Measurements from ENCODE around the gene ZNF614. TPM values are rescaled to one million over a fixed set of nuclear protein-coding genes. Genes with fewer than 3 reads are reported as not detected.

ZNF614 gene
- total RNA-seq, result 9.1 and 9.4 TPM in 2 replicates

GRCh38 chr19:52028027-52028779, at the start of gene ZNF614:
Gene ZNF614 (minus strand): TSS chr19:52028379. CDS start chr19:52025745, 2,634 bp downstream.
- peak within 1 kb of the TSS; percentile 87 for H3K4me3 ChIP-seq (ENCODE audit: insufficient read depth, low read length)
- no peak for TF ChIP-seq CTCF (IDR thresholded peaks at IDR 0.05; ENCODE audit: extremely low read depth, low read depth, low read length)
- no peaks in the 10 kb centered on the region for H4K20me1 ChIP-seq (ENCODE audit: insufficient read depth, low read length)
- H3K4me1 ChIP-seq (ENCODE audit: insufficient read depth, low read length), result peaks cover 5% of the 10 kb centered on the region
- H3K9me3 ChIP-seq (ENCODE audit: low read depth, low read length), result peaks cover 8% of the 10 kb centered on the region
- H3K27ac ChIP-seq (ENCODE audit: low read depth, low read length), result peak within 1 kb of the TSS; percentile 94
- H3K79me2 ChIP-seq (ENCODE audit: insufficient read depth, low read length), result peaks cover 24% of the 10 kb centered on the region
- H2AFZ ChIP-seq (ENCODE audit: low read length), result peak within 1 kb of the TSS; percentile 97
- no peaks in the 10 kb centered on the region for H3K27me3 ChIP-seq (ENCODE audit: insufficient read depth, low read length)
- peak within 1 kb of the TSS; percentile 97 for H3K4me2 ChIP-seq (ENCODE audit: insufficient read depth, low read length)
- H3K36me3 ChIP-seq (ENCODE audit: insufficient read depth, low read length), result peaks cover 32% of the 10 kb centered on the region
- peak; percentile 95 for DNase-seq (ENCODE audit: insufficient read length, low spot score, missing footprints)

GRCh38 chr19:52070496-52070895, 42.3 kb upstream of the ZNF614 start:
- Histone ChIP-seq H3K36me3 (ENCODE audit: insufficient read depth, low read length) (peaks cover 92% of the 10 kb centered on the region), H3K9me3 (ENCODE audit: low read depth, low read length) (peaks cover 47% of the 10 kb centered on the region), H3K27ac (ENCODE audit: low read depth, low read length) (no peak overlapping the region), H3K4me3 (ENCODE audit: insufficient read depth, low read length) (no peak overlapping the region), H3K4me1 (ENCODE audit: insufficient read depth, low read length) (no peaks in the 10 kb centered on the region), H2AFZ (ENCODE audit: low read length) (no peak overlapping the region), H3K4me2 (ENCODE audit: insufficient read depth, low read length) (no peak overlapping the region), H3K27me3 (ENCODE audit: insufficient read depth, low read length) (no peaks in the 10 kb centered on the region), H3K79me2 (ENCODE audit: insufficient read depth, low read length) (peaks cover 55% of the 10 kb centered on the region), H4K20me1 (ENCODE audit: insufficient read depth, low read length) (no peaks in the 10 kb centered on the region)
- no peak for TF ChIP-seq CTCF (IDR thresholded peaks at IDR 0.05; ENCODE audit: extremely low read depth, low read depth, low read length)
- no peak for DNase-seq (ENCODE audit: insufficient read length, low spot score, missing footprints)

GRCh38 chr19:52069653-52070052, 41.5 kb upstream of the ZNF614 start:
- Histone ChIP-seq H3K27ac (ENCODE audit: low read depth, low read length) (no peak overlapping the region), H3K36me3 (ENCODE audit: insufficient read depth, low read length) (peaks cover 92% of the 10 kb centered on the region), H2AFZ (ENCODE audit: low read length) (no peak overlapping the region), H3K4me1 (ENCODE audit: insufficient read depth, low read length) (no peaks in the 10 kb centered on the region), H3K79me2 (ENCODE audit: insufficient read depth, low read length) (peaks cover 47% of the 10 kb centered on the region), H4K20me1 (ENCODE audit: insufficient read depth, low read length) (no peaks in the 10 kb centered on the region), H3K4me2 (ENCODE audit: insufficient read depth, low read length) (no peak overlapping the region), H3K4me3 (ENCODE audit: insufficient read depth, low read length) (no peak overlapping the region), H3K9me3 (ENCODE audit: low read depth, low read length) (peaks cover 51% of the 10 kb centered on the region), H3K27me3 (ENCODE audit: insufficient read depth, low read length) (no peaks in the 10 kb centered on the region)
- no peak for DNase-seq (ENCODE audit: insufficient read length, low spot score, missing footprints)
- no peak for TF ChIP-seq CTCF (IDR thresholded peaks at IDR 0.05; ENCODE audit: extremely low read depth, low read depth, low read length)

GRCh38 chr19:52066258-52066863, 38.2 kb upstream of the ZNF614 start:
- Histone ChIP-seq H3K79me2 (ENCODE audit: insufficient read depth, low read length) (peaks cover 31% of the 10 kb centered on the region), H3K27me3 (ENCODE audit: insufficient read depth, low read length) (no peaks in the 10 kb centered on the region), H3K36me3 (ENCODE audit: insufficient read depth, low read length) (peaks cover 81% of the 10 kb centered on the region), H3K9me3 (ENCODE audit: low read depth, low read length) (peaks cover 58% of the 10 kb centered on the region), H3K4me1 (ENCODE audit: insufficient read depth, low read length) (no peaks in the 10 kb centered on the region), H2AFZ (ENCODE audit: low read length) (no peak overlapping the region), H3K4me3 (ENCODE audit: insufficient read depth, low read length) (peak overlapping the region; percentile 18), H3K4me2 (ENCODE audit: insufficient read depth, low read length) (no peak overlapping the region), H3K27ac (ENCODE audit: low read depth, low read length) (no peak overlapping the region), H4K20me1 (ENCODE audit: insufficient read depth, low read length) (no peaks in the 10 kb centered on the region)
- no peak for TF ChIP-seq CTCF (IDR thresholded peaks at IDR 0.05; ENCODE audit: extremely low read depth, low read depth, low read length)
- no peak for DNase-seq (ENCODE audit: insufficient read length, low spot score, missing footprints)

All from osteoblast (primary cell).